ENCODE results near the gene FCHSD2.

- TF ChIP-seq, protein P1, sequence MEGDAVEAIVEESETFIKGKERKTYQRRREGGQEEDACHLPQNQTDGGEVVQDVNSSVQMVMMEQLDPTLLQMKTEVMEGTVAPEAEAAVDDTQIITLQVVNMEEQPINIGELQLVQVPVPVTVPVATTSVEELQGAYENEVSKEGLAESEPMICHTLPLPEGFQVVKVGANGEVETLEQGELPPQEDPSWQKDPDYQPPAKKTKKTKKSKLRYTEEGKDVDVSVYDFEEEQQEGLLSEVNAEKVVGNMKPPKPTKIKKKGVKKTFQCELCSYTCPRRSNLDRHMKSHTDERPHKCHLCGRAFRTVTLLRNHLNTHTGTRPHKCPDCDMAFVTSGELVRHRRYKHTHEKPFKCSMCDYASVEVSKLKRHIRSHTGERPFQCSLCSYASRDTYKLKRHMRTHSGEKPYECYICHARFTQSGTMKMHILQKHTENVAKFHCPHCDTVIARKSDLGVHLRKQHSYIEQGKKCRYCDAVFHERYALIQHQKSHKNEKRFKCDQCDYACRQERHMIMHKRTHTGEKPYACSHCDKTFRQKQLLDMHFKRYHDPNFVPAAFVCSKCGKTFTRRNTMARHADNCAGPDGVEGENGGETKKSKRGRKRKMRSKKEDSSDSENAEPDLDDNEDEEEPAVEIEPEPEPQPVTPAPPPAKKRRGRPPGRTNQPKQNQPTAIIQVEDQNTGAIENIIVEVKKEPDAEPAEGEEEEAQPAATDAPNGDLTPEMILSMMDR (conservative IDR thresholded peaks at IDR 0.05 in 1 of 2, IDR thresholded peaks at IDR 0.05 in 1 of 2; ENCODE audit: low read depth in 1 of 2, low read length in 2 of 2) = no peak
- no peak for TF ChIP-seq EZH2 (IDR thresholded peaks at IDR 0.05; ENCODE audit: low read length, missing control alignments)
Measured at GRCh38 chr11:72962084-72962483, 180.0 kb downstream of the FCHSD2 start.
